GM12878 (cell line): Measurements from ENCODE around the gene JADE2. TPM values are rescaled to one million over a fixed set of nuclear protein-coding genes. Genes with fewer than 3 reads are reported as not detected.

Experiments used
- ETV6 ChIP-seq, 2 experiments: fragments of 450-650 bp in 1 of 2; IDR thresholded peaks in 1 of 2; conservative IDR thresholded peaks in 1 of 2; 2 replicates each; pipeline ENCODE4 v1.6.1; 2014; ENCODE audit warnings: antibody characterized with exemption in 1 of 2, borderline replicate concordance in 1 of 2, low read depth in 1 of 2, mild to moderate bottlenecking in 1 of 2, moderate library complexity in 1 of 2
- GATAD2B ChIP-seq: fragments of 450-650 bp; conservative IDR thresholded peaks from 2 replicates; pipeline ENCODE4 v1.6.1; 2017; ENCODE audit warnings: low read depth, mild to moderate bottlenecking, moderate library complexity
- IKZF1 ChIP-seq: fragments of 450-650 bp; conservative IDR thresholded peaks from 2 replicates; pipeline ENCODE4 v1.6.1; 2017; ENCODE audit warnings: antibody characterized with exemption, mild to moderate bottlenecking
- IKZF2 ChIP-seq, 2 experiments: fragments of 450-650 bp; IDR thresholded peaks; 2 replicates each; pipeline ENCODE4 v1.6.1; 2017; ENCODE audit warnings: mild to moderate bottlenecking in 2 of 2, moderate library complexity in 2 of 2
- KDM1A ChIP-seq: fragments of 200-600 bp; sonication (generic); IDR thresholded peaks from 2 replicates; pipeline ENCODE4 v1.6.1; 2016; ENCODE audit warnings: borderline replicate concordance
- MEF2B ChIP-seq: fragments of 450-650 bp; IDR thresholded peaks from 2 replicates; pipeline ENCODE4 v1.6.1; 2018; ENCODE audit warnings: mild to moderate bottlenecking, moderate library complexity; ENCODE audit not compliant: partially characterized antibody, poor library complexity, severe bottlenecking
- MXI1 ChIP-seq: fragments of 150-350 bp; IDR thresholded peaks from 2 replicates; pipeline ENCODE4 v1.6.1; 2011; ENCODE audit warnings: low read depth, mild to moderate bottlenecking, inconsistent platforms, low read length, improper control_type of control experiment
- MYB ChIP-seq: fragments of 150-350 bp; IDR thresholded peaks from 2 replicates; pipeline ENCODE4 v1.6.1; 2014; ENCODE audit warnings: mild to moderate bottlenecking, low read depth, low read length, borderline replicate concordance
- NR2C1 ChIP-seq: fragments of 450-650 bp; IDR thresholded peaks from 2 replicates; pipeline ENCODE4 v1.6.1; 2017; ENCODE audit warnings: antibody characterized with exemption, mild to moderate bottlenecking, moderate library complexity
- POLR2AphosphoS2 ChIP-seq: IDR thresholded peaks from 2 replicates; pipeline ENCODE4 v1.6.1; 2011; ENCODE audit warnings: low read depth, mild to moderate bottlenecking, low read length, improper control_type of control experiment, moderate library complexity
- SMARCA5 ChIP-seq: fragments of 450-650 bp; IDR thresholded peaks from 2 replicates; pipeline ENCODE4 v1.6.1; 2017; ENCODE audit warnings: mild to moderate bottlenecking
- SMC3 ChIP-seq: IDR thresholded peaks from 2 replicates; pipeline ENCODE4 v1.6.1; 2011; ENCODE audit warnings: low read length, improper control_type of control experiment, borderline replicate concordance
- TCF12 ChIP-seq: IDR thresholded peaks from 2 replicates; pipeline ENCODE4 v1.6.1; 2011; ENCODE audit warnings: low read depth, mild to moderate bottlenecking, low read length
- ZNF217 ChIP-seq: fragments of 450-650 bp; IDR thresholded peaks from 2 replicates; pipeline ENCODE4 v1.6.1; 2017; ENCODE audit warnings: antibody characterized with exemption, mild to moderate bottlenecking
- ZZZ3 ChIP-seq: IDR thresholded peaks from 2 replicates; pipeline ENCODE4 v1.6.1; 2011; ENCODE audit warnings: low read depth; ENCODE audit not compliant: control insufficient read depth, insufficient read length
- polyA plus RNA-seq, 11 experiments: library from polyadenylated mRNA; depleted of rRNA in 4 of 11; unstranded in 6 of 11; stranded (reverse) in 5 of 11; fragments of >200 nt; fragmentation: Nextera tagmentation in 4 of 11; fragmentation: Illumina TruSeq in 1 of 11; extraction: Ambion mirVana in 4 of 11; extraction: Trizol in 1 of 11; gene quantifications; 1 replicate in 1 of 11; 2 replicates in 10 of 11; pipeline versions ENCODE4 v1.2.1 to v1.2.3, GENCODE V29; 2011 to 2016; ENCODE audit warnings: inconsistent platforms in 2 of 11, missing spikeins in 2 of 11, low read depth in 1 of 11
- total RNA-seq, 4 experiments: library from RNA; depleted of rRNA in 3 of 4; stranded (reverse); fragments of >200 nt in 3 of 4; fragmentation: Illumina TruSeq in 1 of 4; extraction: Trizol in 1 of 4; gene quantifications; 2 replicates each; pipeline versions ENCODE4 v1.2.1 to v1.2.3, GENCODE V29; 2013 to 2021
- TF ChIP-seq, protein P1 (sequence below): fragments of 450-650 bp; IDR thresholded peaks from 2 replicates; pipeline ENCODE4 v1.6.1; 2017; ENCODE audit warnings: mild to moderate bottlenecking, moderate library complexity
- TF ChIP-seq, protein P2 (sequence below): fragments of 450-650 bp; IDR thresholded peaks from 2 replicates; pipeline ENCODE4 v1.6.1; 2017; ENCODE audit warnings: low read depth, mild to moderate bottlenecking, moderate library complexity

JADE2 gene
- total and polyA plus RNA-seq, 10 of the 15 experiments (the other 5 are each of a cell fraction or from before 2014, with no cell fraction given) = 1.5 to 67.0 (median 22.4) TPM

DNA sequence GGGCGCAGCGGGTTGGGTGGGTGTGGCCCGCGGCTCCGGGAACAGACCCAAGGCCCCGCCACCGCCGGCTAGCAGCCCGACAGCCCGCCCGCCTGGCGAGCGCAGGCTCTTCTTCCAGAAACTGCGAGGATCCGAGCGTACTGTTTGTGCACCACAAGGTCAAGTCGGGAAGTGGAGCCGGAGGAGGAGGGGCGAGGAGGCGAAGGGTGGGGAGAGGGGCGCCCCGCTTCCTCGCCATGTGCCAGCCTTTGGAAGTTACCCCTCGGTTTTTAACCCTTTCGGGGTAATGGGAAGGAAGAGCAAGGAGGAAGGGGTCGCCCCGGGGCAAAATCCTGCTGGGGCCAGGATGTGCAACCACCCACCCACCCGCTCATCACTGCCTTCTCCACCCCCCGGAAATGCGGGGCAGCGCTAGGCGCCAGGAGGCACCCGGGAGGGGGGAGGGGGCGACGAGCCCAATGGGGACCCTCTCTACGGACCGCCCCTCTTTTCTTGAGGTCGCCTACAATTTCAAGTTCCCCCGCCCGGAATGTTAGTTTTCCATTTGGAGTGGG, 1.1 kb upstream of the JADE2 start (continued):
- no peak for TF ChIP-seq SMC3
- TF ChIP-seq ZZZ3 = no peak
- peak; percentile 70 to 72 for TF ChIP-seq IKZF2 (IDR thresholded peaks at IDR 0.05)
- no peak for TF ChIP-seq MYB
- TF ChIP-seq SMARCA5 = no peak
- TF ChIP-seq MEF2B = peak; percentile 39
- TF ChIP-seq TCF12 = 0 out of 2 replicates have a peak, but pooled peaks have one; percentile 27
- no peak for TF ChIP-seq NR2C1
- peak; percentile 93; the same call in 1 of the 2 replicates for TF ChIP-seq GATAD2B
- TF ChIP-seq ZNF217 = 0 out of 2 replicates have a peak, but pooled peaks have one; percentile 50
- TF ChIP-seq, protein P1, sequence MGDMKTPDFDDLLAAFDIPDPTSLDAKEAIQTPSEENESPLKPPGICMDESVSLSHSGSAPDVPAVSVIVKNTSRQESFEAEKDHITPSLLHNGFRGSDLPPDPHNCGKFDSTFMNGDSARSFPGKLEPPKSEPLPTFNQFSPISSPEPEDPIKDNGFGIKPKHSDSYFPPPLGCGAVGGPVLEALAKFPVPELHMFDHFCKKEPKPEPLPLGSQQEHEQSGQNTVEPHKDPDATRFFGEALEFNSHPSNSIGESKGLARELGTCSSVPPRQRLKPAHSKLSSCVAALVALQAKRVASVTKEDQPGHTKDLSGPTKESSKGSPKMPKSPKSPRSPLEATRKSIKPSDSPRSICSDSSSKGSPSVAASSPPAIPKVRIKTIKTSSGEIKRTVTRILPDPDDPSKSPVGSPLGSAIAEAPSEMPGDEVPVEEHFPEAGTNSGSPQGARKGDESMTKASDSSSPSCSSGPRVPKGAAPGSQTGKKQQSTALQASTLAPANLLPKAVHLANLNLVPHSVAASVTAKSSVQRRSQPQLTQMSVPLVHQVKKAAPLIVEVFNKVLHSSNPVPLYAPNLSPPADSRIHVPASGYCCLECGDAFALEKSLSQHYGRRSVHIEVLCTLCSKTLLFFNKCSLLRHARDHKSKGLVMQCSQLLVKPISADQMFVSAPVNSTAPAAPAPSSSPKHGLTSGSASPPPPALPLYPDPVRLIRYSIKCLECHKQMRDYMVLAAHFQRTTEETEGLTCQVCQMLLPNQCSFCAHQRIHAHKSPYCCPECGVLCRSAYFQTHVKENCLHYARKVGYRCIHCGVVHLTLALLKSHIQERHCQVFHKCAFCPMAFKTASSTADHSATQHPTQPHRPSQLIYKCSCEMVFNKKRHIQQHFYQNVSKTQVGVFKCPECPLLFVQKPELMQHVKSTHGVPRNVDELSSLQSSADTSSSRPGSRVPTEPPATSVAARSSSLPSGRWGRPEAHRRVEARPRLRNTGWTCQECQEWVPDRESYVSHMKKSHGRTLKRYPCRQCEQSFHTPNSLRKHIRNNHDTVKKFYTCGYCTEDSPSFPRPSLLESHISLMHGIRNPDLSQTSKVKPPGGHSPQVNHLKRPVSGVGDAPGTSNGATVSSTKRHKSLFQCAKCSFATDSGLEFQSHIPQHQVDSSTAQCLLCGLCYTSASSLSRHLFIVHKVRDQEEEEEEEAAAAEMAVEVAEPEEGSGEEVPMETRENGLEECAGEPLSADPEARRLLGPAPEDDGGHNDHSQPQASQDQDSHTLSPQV = no peak
- TF ChIP-seq, protein P2, sequence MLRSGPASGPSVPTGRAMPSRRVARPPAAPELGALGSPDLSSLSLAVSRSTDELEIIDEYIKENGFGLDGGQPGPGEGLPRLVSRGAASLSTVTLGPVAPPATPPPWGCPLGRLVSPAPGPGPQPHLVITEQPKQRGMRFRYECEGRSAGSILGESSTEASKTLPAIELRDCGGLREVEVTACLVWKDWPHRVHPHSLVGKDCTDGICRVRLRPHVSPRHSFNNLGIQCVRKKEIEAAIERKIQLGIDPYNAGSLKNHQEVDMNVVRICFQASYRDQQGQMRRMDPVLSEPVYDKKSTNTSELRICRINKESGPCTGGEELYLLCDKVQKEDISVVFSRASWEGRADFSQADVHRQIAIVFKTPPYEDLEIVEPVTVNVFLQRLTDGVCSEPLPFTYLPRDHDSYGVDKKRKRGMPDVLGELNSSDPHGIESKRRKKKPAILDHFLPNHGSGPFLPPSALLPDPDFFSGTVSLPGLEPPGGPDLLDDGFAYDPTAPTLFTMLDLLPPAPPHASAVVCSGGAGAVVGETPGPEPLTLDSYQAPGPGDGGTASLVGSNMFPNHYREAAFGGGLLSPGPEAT = peak; percentile 33; the same call in 1 of the 2 replicates
- no peak for TF ChIP-seq KDM1A
- TF ChIP-seq POLR2AphosphoS2 = no peak; the same call in 1 of the 2 replicates
- 0 out of 2 replicates have a peak, but pooled peaks have one; percentile 45 for TF ChIP-seq MXI1
- peak; percentile 92 for TF ChIP-seq IKZF1
- TF ChIP-seq ETV6 (conservative IDR thresholded peaks at IDR 0.05 in 1 of 2, IDR thresholded peaks at IDR 0.05 in 1 of 2; ENCODE audit: borderline replicate concordance in 1 of 2, low read depth in 1 of 2) = no peak
